Smooth muscle cell (in vitro differentiated cells): ENCODE results near the gene DNAH7. TPM values are rescaled to one million over a fixed set of nuclear protein-coding genes. Genes with fewer than 3 reads are reported as not detected.

ENCODE experiments used
- DNase-seq: peaks from one replicate; lab custom pipeline; 2025; ENCODE audit not compliant: unreplicated experiment; lab: John Stamatoyannopoulos, UW
- H2AFZ ChIP-seq: fragments of 200-600 bp; sonication (generic); 2 replicates; pipeline ENCODE4 v1.6.0; 2016; ENCODE audit warnings: antibody characterized with exemption, low read depth, mild to moderate bottlenecking
- H3F3A ChIP-seq: fragments of 200-600 bp; sonication (generic); 2 replicates; pipeline ENCODE4 v1.6.0; 2017; ENCODE audit warnings: antibody characterized with exemption, low read depth
- H3K27ac ChIP-seq: fragments of 200-600 bp; sonication (generic); 2 replicates; pipeline ENCODE4 v1.5.1; 2016; ENCODE audit warnings: low read depth, mild to moderate bottlenecking
- H3K27me3 ChIP-seq: fragments of 200-600 bp; sonication (generic); 2 replicates; pipeline ENCODE4 v1.6.1; 2016; ENCODE audit warnings: low read depth, mild to moderate bottlenecking
- H3K36me3 ChIP-seq: fragments of 200-600 bp; sonication (generic); 2 replicates; pipeline ENCODE4 v1.5.1; 2016; ENCODE audit warnings: low read depth
- H3K4me1 ChIP-seq: fragments of 200-600 bp; sonication (generic); 2 replicates; pipeline ENCODE4 v1.5.1; 2016; ENCODE audit warnings: low read depth
- H3K4me2 ChIP-seq: fragments of 200-600 bp; sonication (generic); 2 replicates; pipeline ENCODE4 v1.6.0; 2016; ENCODE audit warnings: mild to moderate bottlenecking
- H3K4me3 ChIP-seq: fragments of 200-600 bp; sonication (generic); 2 replicates; pipeline ENCODE4 v1.5.1; 2016; ENCODE audit warnings: mild to moderate bottlenecking
- H3K79me2 ChIP-seq: fragments of 200-600 bp; sonication (generic); 2 replicates; pipeline ENCODE4 v1.6.0; 2016; ENCODE audit warnings: low read depth, mild to moderate bottlenecking
- H3K9ac ChIP-seq: fragments of 200-600 bp; sonication (generic); 2 replicates; pipeline ENCODE4 v1.6.0; 2016; ENCODE audit warnings: low read depth
- H3K9me3 ChIP-seq: fragments of 200-600 bp; sonication (generic); replicated peaks from 2 replicates; pipeline ENCODE4 v1.5.1; 2016; ENCODE audit warnings: low read depth
- H4K20me1 ChIP-seq: fragments of 200-600 bp; sonication (generic); 2 replicates; pipeline ENCODE4 v1.6.0; 2016; ENCODE audit warnings: low read depth
- CTCF ChIP-seq: fragments of 200-600 bp; sonication (generic); IDR thresholded peaks from 2 replicates; pipeline ENCODE4 v1.5.1; 2017; ENCODE audit warnings: borderline replicate concordance, mild to moderate bottlenecking, antibody characterized with exemption; ENCODE audit not compliant: insufficient read depth, poor library complexity, severe bottlenecking
- WGBS: methylation state at CpG from one replicate; pipeline ENCODE4 v1.1.7; 2016; ENCODE audit warnings: low lambda C conversion rate; 5-methylcytosine and 5-hydroxymethylcytosine counted together
- polyA plus RNA-seq: library from polyadenylated mRNA; unstranded; fragments of >200 nt; fragmentation: Nextera tagmentation; extraction: Ambion mirVana; gene quantifications from 2 replicates; pipeline ENCODE4 v1.2.1, GENCODE V29; 2016
- total RNA-seq: library from RNA; depleted of rRNA; stranded (reverse); fragments of >200 nt; gene quantifications from 2 replicates; pipeline ENCODE4 v1.2.3, GENCODE V29; 2014

DNAH7 gene
- total RNA-seq (0.18 and 0.99 TPM in 2 replicates), polyA plus RNA-seq (1.2 and 1.3 TPM in 2 replicates)

DNA sequence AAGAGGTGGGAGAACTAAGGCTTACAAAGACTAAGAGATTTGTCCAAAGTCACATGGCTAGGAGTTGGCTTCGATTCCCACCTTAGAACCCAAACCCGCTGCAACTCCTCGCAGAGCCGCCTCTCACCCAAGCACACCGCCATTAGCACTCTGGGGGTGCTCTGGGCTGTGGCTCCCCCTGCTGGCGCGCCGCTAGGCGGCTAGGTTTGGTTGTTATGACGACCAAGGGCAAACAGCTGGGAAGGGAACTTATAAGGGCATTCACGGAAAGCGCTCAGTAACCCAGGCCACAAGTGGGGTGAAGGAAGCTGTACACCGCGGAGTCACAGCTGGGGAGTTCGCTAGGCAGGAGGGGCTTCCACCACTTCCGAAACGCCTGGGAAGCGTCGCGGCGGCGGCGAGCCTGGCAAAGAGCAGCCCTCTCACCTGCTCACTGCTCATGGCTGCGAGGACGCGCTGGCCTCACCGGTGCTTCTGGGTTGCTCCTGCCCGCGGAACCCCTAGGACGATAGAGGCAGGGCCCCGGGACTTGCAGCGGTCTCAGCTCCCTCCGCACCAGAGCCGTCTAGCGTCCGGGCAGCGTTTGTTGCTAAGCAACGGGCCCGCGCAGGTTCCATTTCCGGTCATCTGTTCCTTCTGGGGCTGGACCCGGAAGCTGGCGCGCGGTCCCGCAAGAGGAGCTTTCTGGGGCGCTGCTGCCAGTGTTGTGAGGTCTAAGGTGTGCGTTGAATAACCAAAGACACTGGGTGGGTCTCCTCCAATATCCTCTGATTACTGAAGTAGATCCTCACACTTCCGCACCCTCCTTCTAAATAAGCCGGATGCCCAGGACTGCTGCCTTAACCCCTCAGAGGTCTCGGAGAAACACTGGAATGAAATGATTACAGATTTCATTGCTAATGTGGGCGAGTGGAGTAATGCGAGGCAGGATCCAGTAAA, at the start of gene DNAH7:
TSS of gene DNAH7 (minus strand) at position 567 of the 939 bp plus-strand sequence. CDS start at position 441, 126 bp downstream.
- H3K9me3 ChIP-seq, result no peaks in the 10 kb centered on the region
- H4K20me1 ChIP-seq, result no peaks in the 10 kb centered on the region
- H3K36me3 ChIP-seq, result no peaks in the 10 kb centered on the region
- DNase-seq, result peak; percentile 57
- peak within 1 kb of the TSS; percentile 90 for H3K27ac ChIP-seq
- peak within 1 kb of the TSS; percentile 98 for H3K9ac ChIP-seq
- H3K4me1 ChIP-seq, result peaks cover 5% of the 10 kb centered on the region
- H3K27me3 ChIP-seq, result peaks cover 11% of the 10 kb centered on the region
- no peaks in the 10 kb centered on the region for H3F3A ChIP-seq
- no peaks in the 10 kb centered on the region for H3K79me2 ChIP-seq
- H3K4me3 ChIP-seq, result peak within 1 kb of the TSS; percentile 71
- 4% methylated on average over 44 of the region's 53 CpGs for WGBS
- peak within 1 kb of the TSS; percentile 87 for H3K4me2 ChIP-seq
- TF ChIP-seq CTCF, result peak; percentile 93
- peak within 1 kb of the TSS; percentile 92 for H2AFZ ChIP-seq

DNA sequence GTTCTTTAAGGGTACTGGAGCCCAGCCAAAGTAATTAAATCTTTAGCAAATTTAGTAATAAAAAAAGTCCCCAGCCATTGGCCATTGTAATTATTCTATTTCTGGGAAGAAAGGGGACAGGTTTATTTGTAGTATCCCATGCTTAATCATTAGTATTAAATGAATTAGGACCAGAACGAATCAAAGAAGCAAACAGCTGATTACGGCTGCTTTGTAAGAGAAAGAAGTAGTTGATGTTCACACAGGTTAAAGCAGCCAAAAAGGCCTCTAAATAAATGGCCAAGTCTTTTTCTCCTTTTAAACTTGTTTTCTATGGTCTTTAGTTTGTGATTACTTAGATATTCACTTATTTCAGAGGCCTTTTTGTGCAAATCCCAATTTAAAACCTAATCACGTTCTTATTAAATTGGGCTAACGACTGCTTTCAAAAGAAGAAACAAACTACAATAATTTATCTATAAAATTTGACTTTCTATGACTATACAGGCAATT, 48.6 kb upstream of the DNAH7 start:
- H3K27ac ChIP-seq, result no peak overlapping the region
- no peak for DNase-seq
- H3K36me3 ChIP-seq, result no peaks in the 10 kb centered on the region
- H3K9me3 ChIP-seq, result no peaks in the 10 kb centered on the region
- H3K4me3 ChIP-seq, result no peak overlapping the region
- no peaks in the 10 kb centered on the region for H3K79me2 ChIP-seq
- H3K27me3 ChIP-seq, result no peaks in the 10 kb centered on the region
- H4K20me1 ChIP-seq, result no peaks in the 10 kb centered on the region
- no peak overlapping the region for H3K9ac ChIP-seq
- peaks cover 9% of the 10 kb centered on the region for H3F3A ChIP-seq
- peaks cover 15% of the 10 kb centered on the region for H3K4me1 ChIP-seq
- no peak overlapping the region for H2AFZ ChIP-seq
- TF ChIP-seq CTCF, result no peak
- WGBS, result 96% methylated on average over 4 of the region's 4 CpGs
- no peak overlapping the region for H3K4me2 ChIP-seq

DNA sequence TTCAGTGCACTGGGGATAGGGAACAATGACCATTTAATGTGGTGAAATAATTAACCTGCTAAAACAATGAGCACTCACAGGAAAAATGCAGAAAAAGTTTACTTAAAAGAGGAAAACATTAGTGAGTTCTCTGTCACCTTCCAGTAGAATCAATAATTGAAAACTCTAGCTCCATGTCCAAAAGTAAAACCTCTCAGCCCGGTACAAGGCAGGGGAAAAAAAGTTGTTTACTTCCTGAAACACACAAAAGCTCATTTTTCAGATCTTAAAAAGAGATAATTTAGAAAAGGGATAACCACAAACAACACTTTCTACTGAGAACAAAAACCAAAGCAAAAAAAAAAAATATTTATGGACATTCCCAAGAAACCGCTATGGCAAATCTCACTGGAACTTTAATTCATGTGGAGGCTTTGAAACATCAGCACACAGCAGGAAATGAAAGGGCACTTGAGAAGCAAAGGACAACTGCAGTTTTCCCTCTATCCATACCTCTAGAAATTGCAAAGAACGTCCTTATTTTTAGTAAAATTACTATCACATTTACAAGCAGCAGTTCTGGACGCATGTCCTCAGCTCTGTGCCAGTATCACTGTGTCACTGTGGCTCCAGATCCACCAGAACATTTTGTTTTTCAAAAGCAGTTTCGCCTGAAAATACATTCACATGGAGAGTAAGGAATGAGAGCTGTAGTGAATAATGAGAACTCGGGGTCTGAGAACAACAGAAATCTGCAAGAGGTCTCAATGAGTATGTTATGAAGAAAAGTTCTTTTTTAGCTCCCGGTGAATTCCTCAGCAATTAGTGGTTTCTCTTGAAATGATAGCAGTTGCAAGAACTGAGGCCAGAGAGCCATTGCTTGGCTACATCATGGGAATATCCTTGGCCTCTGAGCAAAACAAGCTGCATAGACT, 44.7 kb upstream of the DNAH7 start:
- Histone ChIP-seq H3K4me1 (peaks cover 15% of the 10 kb centered on the region), H4K20me1 (no peaks in the 10 kb centered on the region), H3F3A (peaks cover 9% of the 10 kb centered on the region), H3K36me3 (no peaks in the 10 kb centered on the region), H3K9me3 (no peaks in the 10 kb centered on the region), H3K4me2 (peak overlapping the region; percentile 73), H3K79me2 (no peaks in the 10 kb centered on the region), H3K27me3 (no peaks in the 10 kb centered on the region), H3K4me3 (peak overlapping the region; percentile 8), H3K27ac (peak overlapping the region; percentile 87), H3K9ac (no peak overlapping the region), H2AFZ (peak overlapping the region; percentile 56)
- WGBS, result 13% methylated on average over 7 of the region's 7 CpGs
- TF ChIP-seq CTCF, result no peak
- DNase-seq, result no peak
